EH (cell line): ENCODE measurements around the gene SRSF1.

Experiments
- DNase-seq: peaks from one replicate; pipeline ENCODE4 v3.0.0-alpha.2; 2015; ENCODE audit warnings: low read depth

Gene SRSF1

GRCh38 chr17:58010067-58010799 is 3.2 kb upstream of the SRSF1 start:
- DNase-seq, result no peak

- no peak for DNase-seq
These were observed 998 bp upstream of the SRSF1 start for GRCh38 chr17:58007781-58008706.

DNA sequence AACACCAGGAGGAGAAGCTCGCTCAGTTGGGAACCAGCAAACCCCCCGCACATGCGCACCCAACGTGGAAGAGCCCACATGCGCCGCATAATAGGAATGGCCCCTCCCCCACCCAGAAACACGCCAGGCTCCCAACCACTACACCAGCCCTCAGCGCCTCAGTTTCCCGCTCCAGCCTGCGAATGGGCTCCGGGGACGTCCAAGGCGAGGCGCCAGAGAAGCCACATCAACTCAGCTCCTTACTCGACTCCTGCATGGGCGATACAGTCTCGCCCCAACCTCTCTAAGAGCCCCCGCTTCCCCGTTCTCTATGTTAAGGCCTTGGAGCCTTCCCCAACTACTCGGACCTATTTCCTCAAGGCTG is 504 bp downstream of the SRSF1 start:
- DNase-seq, result peak; percentile 85

- DNase-seq, result no peak
These were observed 1.1 kb downstream of the SRSF1 start for GRCh38 chr17:58005728-58006559.

DNA sequence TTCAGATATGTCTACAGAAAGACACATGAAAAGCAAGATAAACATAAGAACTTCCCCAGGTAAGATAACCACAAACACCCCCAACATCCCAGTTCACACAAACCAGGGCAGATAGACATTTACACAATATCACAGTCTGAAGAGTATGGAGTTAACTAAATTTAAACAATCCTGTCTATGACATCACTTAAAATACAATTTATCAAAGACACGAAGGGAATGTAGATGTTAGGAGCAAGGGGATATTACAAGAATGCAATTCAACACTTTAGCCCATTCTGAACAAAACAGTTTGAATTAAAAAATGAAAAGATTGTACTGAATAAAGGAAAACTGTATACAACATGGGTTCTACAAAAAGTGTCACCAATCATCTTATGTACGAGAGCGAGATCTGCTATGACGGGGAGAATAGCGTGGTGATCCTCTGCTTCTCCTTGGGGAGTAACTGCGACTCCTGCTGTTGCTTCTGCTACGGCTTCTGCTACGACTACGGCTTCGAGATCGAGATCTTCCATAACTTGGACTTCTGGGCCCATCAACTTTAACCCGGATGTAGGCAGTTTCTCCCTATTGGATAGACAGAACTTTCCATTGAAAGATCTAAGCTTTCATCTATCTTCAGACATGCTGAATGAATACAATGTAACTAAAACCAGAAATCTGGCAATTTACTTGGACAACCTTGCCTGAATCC is 1.9 kb downstream of the SRSF1 start:
- peak; percentile 48 for DNase-seq

GRCh38 chr17:58004060-58004459 is 3.0 kb downstream of the SRSF1 start:
- no peak for DNase-seq

- DNase-seq, result no peak
These were observed 4.1 kb downstream of the SRSF1 start for GRCh38 chr17:58002973-58003372.

- DNase-seq, result no peak
These were observed 4.7 kb downstream of the SRSF1 start for GRCh38 chr17:58002154-58002948.

DNA sequence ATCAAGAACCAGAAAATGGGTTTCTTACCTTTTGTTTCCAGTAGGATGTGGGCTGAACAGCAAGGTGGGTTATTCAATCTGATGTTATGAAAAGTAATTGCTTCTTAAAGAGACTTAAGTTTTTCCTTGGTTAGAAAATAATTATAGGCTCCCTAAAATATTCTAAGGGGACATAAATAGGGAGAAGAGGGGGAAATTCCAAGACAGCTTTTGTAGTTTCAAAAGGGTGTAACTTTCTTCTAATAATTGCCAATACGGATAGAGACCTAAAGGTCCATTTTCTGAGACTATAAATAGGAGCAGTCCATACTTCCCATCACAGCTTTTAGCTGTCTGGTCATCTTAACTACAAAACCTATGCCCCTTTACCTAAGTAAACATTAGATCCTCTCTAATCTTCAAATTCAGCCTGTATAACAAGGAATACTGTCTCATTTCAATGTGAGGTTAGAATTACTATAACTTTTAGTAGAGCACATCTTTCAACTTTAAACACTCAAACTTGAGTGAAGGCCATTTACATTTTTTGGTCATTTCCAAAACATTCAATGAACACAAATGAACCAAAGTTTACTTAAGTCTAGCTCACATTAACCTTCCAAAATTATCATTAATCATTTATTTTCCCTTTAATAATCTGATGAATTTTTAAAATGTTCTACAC is 5.5 kb downstream of the SRSF1 start:
- no peak for DNase-seq

DNA sequence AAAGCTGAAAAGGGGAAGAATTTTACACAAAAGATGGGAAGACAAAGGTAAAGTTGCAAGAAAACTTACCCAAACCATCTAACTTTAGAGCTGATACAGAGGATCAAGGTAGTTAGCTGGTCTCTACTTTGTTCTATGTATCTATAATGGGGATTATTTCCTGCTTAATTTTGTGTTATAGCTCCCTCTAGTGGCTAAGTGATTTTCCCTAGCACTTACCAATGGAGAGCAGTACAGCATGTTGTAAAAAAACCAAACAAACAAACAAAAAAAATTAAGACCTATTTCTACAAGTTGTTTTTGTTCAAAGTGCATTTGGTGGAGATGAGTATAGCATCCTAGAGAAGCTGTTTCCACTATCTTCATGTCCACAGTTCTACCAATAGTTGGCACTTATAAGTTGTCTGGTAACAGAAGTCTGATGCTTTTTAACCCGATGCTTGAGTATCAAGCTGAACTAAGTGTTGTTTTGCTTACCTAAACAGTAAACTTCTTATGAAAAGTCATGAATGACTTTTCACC is 7.5 kb downstream of the SRSF1 start:
- peak; percentile 76 for DNase-seq

DNA sequence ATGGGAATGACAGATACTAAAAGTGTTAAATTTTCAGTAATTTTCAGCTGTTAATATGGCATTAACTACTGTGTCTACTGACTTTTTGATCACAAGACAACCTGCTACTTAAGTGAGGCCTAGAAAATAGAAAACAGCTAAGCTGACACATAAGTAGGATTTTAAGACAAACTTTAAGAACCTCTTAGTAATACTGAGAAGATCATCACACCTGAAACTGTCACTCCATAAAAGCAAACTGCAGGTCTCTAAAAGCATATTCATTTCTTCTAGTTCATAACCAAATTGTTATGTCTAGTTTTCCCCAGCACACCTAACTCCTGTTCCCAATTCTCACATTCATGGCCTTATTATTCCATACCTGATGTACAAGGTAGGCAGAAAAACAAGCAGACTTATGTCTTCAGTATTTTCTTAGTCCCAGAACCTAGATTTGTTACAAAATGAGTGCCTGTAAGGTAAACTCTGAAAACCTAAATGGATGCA is 8.0 kb downstream of the SRSF1 start:
- DNase-seq, result no peak

- DNase-seq, result no peak
These were observed 9.8 kb downstream of the SRSF1 start for GRCh38 chr17:57997085-57997809.

DNA sequence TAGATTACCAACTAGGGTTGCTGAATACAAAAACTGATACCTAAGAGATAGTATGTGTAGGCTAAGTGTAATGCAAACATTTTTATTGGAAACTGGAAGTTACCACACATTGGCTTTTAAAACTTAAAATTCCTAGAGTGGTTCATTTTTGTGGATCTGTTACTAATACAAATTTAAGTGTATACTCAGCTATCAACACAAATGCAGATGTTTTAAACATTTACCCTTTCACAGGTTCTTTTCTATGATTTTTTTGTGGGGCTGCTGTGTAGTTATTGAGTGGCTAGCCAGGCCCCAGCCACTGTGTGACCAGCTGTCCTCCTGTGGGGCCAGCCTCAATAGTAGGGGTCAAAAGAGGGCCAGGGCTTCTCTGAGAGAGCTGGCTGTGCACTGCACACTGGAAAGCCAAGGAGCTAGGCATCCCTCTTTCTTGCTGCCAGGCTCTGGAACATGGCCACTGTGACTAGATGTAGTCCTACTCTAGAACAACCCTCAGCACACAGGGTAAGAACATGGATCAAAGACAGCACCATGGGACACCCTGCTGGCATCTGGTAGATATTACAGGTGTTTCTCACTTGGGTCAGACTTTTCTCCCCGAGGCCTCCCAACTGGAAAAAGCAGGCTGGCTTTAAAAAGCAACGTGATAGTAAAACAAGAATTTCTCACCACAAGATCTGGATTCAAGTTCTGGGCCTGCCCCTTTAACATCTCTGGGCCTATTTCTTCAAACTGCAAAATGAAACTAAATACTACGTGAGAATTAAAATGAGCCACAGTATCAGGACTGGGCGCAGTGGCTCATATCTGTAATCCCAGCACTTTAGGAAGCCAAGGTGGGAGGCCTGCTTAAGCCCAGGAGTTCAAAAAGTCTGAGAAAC is 11.7 kb downstream of the SRSF1 start:
- DNase-seq, result peak; percentile 86

DNA sequence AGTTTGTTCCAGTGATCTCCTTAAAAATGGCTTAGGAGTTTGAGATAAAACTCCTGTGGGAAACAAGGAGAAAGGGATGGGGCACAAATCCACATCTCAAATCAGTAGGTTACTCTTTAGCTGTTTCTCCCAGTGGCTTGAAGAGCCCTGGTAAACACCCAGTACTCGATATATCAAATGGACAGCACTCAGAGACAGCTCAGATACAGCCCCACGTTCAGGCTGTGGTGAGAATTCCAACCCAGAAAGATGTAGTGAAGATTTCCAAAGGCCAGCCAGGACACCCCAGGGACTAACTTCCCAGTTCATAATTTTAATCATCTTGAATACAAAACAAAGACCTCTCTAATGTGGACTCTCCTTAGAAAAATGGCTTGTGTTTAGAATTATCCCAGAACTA is 12.6 kb downstream of the SRSF1 start:
- DNase-seq, result no peak

GRCh38 chr17:57993471-57994365 is 13.3 kb downstream of the SRSF1 start:
- no peak for DNase-seq

GRCh38 chr17:57991537-57991936 is 15.5 kb downstream of the SRSF1 start:
- DNase-seq, result no peak

DNA sequence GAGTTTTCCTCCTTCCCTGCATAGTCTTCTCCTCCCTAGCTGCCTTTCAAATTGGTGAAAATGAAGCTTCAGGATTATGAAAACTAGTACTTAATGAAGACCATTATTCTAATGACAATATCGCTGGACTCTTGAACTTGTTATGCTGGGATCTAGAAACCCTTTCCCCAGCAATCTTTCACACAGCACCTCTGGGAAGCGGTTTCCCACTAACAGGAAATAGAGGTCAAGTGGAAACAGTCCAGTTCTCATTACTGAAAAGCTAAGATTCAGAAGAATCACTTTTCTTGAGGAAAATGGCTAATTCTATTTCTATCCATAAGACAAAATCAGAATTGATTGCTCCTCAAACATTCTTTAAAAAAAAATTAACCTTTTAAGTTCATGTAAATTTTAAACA is 17.0 kb downstream of the SRSF1 start:
- DNase-seq, result no peak
